Activated naive CD4-positive, alpha-beta T cell treated with anti-CD3 and anti-CD28 coated beads for 36 hours (primary cell): ENCODE data around the gene FAM209B. TPM values are rescaled to one million over a fixed set of nuclear protein-coding genes. Genes with fewer than 3 reads are reported as not detected.
"Not testable (repeated sequence)": the region's sequence is repeated elsewhere in the genome, so short reads cannot be mapped to it uniquely, and the experiment has no call there.

Experiments
- CTCF ChIA-PET: fragments of 350-600 bp; sonication (Branson Sonifier 250); formaldehyde crosslinking; loops from one replicate; lab custom pipeline; 2021; ENCODE audit warnings: antibody characterized with exemption; lab: Charles Lee
- DNase-seq: peaks from one replicate; pipeline ENCODE4 v3.0.0-alpha.2; 2020
- H3K27ac Mint-ChIP-seq: one replicate; pipeline ENCODE4 v1.8.0; 2021; ENCODE audit warnings: mild to moderate bottlenecking, mixed read lengths
- H3K27me3 Mint-ChIP-seq: one replicate; pipeline ENCODE4 v1.8.0; 2021; ENCODE audit warnings: low read depth, mixed read lengths
- H3K36me3 Mint-ChIP-seq: one replicate; pipeline ENCODE4 v1.8.0; 2021; ENCODE audit warnings: low read depth, mixed read lengths
- H3K4me1 Mint-ChIP-seq: one replicate; pipeline ENCODE4 v1.8.0; 2021; ENCODE audit warnings: low read depth, mixed read lengths
- H3K4me3 Mint-ChIP-seq: one replicate; pipeline ENCODE4 v1.8.0; 2021; ENCODE audit warnings: mild to moderate bottlenecking, moderate library complexity, mixed read lengths
- H3K9me3 Mint-ChIP-seq: one replicate; pipeline ENCODE4 v1.8.0; 2021; ENCODE audit warnings: mixed read lengths
- intact Hi-C: fragments of 100-400 bp; cut with micrococcal nuclease; formaldehyde crosslinking; loops from one replicate; pipeline ENCODE4 v1.15.1; 2023
- total RNA-seq, 2 experiments: library from RNA; stranded (reverse); gene quantifications; one replicate each; pipeline ENCODE4 v1.2.3, GENCODE V29; 2021

Gene FAM209B
- total RNA-seq, 2 experiments from 2014 or later: 0.64 to 0.95 TPM

DNA sequence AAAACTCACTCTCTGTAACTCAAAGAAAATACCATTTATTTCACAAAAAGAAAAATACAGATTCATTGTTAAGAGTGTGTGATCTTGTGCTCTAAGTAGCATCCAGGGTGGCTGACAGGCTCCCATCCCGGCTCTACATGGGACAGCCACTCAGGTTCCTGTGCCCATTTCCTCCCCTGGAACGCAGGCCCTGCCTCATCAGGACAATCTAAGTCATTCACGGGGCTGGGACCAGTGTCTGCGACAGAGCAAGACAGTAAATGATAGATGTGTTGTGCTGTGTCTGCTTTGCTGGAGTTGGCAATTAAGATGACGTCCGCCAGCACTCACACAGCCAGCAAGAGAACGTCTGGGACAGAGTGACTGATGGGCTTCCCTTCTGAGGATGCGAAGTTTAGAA is 15.4 kb upstream of the FAM209B start:
- Mint-ChIP-seq H3K27me3 (no peaks in the 10 kb centered on the region), H3K36me3 (peaks cover 61% of the 10 kb centered on the region), H3K4me1 (peaks cover 5% of the 10 kb centered on the region), H3K4me3 (no peak overlapping the region), H3K27ac (no peak overlapping the region), H3K9me3 (peaks cover 22% of the 10 kb centered on the region)
- CTCF ChIA-PET: no interaction called here
- intact Hi-C loops: no loop called here
- DNase-seq: no peak

DNA sequence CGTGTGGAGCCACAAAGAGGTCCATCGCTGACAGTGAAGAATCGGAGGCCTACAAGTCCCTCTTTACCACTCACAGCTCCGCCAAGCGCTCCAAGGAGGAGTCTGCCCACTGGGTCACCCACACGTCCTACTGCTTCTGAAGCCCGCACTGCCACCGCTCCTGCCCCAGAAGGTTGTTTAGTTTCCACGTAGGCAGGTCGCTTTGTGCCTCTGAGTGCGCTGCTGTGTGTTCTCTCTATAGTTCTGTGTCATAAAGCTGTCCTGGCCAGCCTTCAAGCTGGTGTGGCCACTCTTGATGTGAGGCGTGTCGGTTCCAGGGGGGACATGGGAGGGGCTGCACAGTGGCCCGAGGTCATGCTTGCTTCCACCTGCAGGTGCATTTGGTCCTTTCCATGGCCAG is 14.9 kb upstream of the FAM209B start:
- no peak for DNase-seq
- Mint-ChIP-seq H3K27me3 (no peaks in the 10 kb centered on the region), H3K36me3 (peaks cover 61% of the 10 kb centered on the region), H3K9me3 (peaks cover 22% of the 10 kb centered on the region), H3K4me3 (no peak overlapping the region), H3K27ac (no peak overlapping the region), H3K4me1 (peaks cover 10% of the 10 kb centered on the region)
- CTCF ChIA-PET: interaction anchor here (0.9 kb wide), 1 partner anchor 13 kb away, joined by 7 read pairs; no protein-coding TSS in a partner anchor
- intact Hi-C loops: no loop called here

DNA sequence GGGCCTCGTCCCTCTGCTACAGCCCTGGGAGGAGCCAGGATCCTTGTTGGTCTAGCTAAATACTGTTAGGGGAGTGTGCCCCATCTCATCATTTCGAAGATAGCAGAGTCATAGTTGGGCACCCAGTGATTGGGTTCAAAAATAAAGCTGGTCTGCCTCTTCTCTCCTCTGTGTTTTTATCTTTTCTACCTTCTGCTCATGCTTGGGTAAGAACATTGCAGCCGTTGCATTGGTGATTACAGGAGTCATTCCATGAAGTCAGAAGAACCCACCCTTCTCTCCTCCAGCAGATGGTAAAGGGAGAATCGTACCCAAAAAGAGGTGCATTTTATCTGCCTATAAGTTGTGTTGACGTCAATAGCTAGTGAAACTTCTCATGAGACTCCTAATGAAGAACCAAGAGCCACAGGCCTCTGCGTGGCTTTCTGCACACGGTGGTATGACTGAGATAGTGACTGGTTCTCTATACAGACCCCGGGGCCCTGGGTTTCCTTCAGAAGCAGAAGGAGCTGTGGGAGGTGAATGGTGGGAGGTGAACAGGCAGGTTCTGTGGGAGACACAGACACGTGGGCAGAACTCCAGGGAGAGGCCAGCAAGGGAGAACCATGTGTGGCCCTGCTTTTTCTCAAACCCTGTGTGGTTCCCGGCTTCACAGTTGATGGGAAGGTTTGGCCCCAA is 14.2 kb upstream of the FAM209B start:
- DNase-seq: no peak
- peaks cover 13% of the 10 kb centered on the region for H3K4me1 Mint-ChIP-seq
- CTCF ChIA-PET: interaction anchor here (0.9 kb wide), 1 partner anchor 12 kb away, joined by 7 read pairs; no protein-coding TSS in a partner anchor
- H3K4me3 Mint-ChIP-seq: no peak overlapping the region
- H3K27ac Mint-ChIP-seq: no peak overlapping the region
- intact Hi-C loops: no loop called here
- H3K27me3 Mint-ChIP-seq: no peaks in the 10 kb centered on the region
- H3K36me3 Mint-ChIP-seq: peaks cover 61% of the 10 kb centered on the region
- H3K9me3 Mint-ChIP-seq: peaks cover 22% of the 10 kb centered on the region

DNA sequence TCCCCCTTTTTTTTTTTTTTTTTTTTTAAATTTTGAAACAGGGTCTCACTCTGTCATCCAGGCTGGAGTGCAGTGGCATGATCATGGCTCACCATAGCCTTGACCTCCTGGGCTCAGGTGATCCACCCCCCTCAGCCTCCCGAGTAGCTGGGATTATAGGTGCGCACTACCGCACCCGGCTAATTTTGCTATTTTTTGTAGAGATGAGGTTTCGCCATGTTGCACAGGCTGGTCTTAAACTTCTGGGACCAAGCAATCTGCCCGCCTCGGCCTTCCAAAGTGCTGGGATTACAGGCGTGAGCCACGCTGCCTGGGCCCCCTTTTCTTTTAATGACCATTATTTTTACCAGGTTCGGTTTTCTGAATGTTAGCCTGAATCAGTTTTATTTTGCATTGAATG is 13.5 kb upstream of the FAM209B start:
- H3K4me1 Mint-ChIP-seq: peaks cover 13% of the 10 kb centered on the region
- no peak for DNase-seq
- H3K4me3 Mint-ChIP-seq: no peak overlapping the region
- CTCF ChIA-PET: interaction anchor here (0.5 kb wide), 1 partner anchor 177 kb away, joined by 3 read pairs; no protein-coding TSS in a partner anchor
- H3K27ac Mint-ChIP-seq: no peak overlapping the region
- no peaks in the 10 kb centered on the region for H3K27me3 Mint-ChIP-seq
- intact Hi-C loops: no loop called here
- H3K9me3 Mint-ChIP-seq: peaks cover 22% of the 10 kb centered on the region
- peaks cover 61% of the 10 kb centered on the region for H3K36me3 Mint-ChIP-seq

DNA sequence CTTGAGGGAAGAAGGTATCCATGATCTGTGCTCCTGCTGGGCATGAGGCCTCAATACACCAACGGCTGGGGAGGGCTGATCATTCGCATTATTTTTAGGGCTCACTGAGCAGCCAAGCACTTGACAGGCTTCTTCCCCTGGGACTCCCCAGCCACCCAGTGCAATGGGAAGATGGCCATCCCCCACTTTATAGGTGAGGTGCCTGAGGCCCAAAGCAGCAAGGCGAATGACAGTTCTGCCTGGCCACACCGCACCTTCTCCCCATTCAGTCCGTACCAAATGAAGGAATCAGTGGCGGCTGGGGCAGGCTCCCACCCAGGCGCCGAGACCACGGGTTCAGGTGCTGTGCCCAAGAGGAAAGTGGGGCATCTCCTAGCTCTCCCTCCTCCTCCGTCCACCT is 12.9 kb upstream of the FAM209B start:
- peaks cover 59% of the 10 kb centered on the region for H3K36me3 Mint-ChIP-seq
- DNase-seq: no peak
- no peak overlapping the region for H3K4me3 Mint-ChIP-seq
- intact Hi-C loops: no loop called here
- peaks cover 13% of the 10 kb centered on the region for H3K4me1 Mint-ChIP-seq
- H3K9me3 Mint-ChIP-seq: peaks cover 22% of the 10 kb centered on the region
- H3K27me3 Mint-ChIP-seq: no peaks in the 10 kb centered on the region
- no peak overlapping the region for H3K27ac Mint-ChIP-seq
- CTCF ChIA-PET: no interaction called here

DNA sequence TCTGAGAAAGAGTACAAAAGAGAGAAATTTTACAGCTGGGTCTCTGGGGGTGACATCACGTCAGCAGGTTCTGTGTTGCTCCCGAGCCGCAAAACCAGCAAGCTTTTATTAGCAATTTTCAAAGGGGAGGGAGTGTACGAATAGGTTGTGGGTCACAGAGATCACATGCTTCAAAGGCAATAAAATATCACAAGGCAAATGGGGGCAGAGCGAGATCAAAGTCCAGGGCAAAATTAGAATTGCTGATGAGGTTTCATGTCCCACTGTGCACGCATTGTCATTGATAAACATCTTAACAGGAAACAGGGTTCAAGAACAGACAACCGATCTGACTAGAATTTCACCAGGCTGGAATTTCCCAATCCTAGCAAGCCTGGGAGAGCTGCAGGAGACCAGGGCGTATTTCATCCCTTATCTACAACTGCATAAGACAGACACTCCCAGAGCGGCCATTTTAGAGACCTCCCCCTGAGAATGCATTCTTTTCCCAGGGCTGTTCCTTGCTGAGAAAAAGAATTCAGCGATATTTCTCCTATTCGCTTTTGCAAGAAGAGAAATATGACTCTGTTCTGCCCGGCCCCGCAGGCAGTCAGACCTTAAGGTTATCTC is 12.2 kb upstream of the FAM209B start:
- intact Hi-C loops: not testable (repeated sequence)
- peaks cover 54% of the 10 kb centered on the region for H3K36me3 Mint-ChIP-seq

DNA sequence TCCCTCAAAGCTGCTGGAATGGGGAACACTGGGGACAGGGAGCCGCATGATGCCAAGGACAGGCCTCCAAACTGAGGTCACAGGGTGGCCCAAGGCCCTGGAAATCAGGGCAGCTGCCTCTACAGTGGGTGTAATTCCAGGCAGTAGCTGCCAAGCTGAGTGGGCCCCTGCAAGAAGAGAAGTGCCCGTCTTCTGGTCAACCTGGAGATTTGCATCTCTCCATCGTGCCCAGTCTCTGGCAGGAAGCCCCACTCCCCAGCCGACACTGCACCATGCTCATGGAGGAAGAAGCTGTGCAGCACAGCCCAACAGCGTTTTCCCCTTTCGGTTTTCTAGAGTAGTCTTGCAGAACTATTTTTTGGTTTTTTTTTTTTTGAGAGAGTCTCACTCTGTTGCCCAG is 10.7 kb upstream of the FAM209B start:
- Mint-ChIP-seq H3K9me3 (peaks cover 22% of the 10 kb centered on the region), H3K4me3 (no peak overlapping the region), H3K27ac (no peak overlapping the region), H3K36me3 (peaks cover 44% of the 10 kb centered on the region), H3K4me1 (peaks cover 13% of the 10 kb centered on the region), H3K27me3 (no peaks in the 10 kb centered on the region)
- DNase-seq: no peak
- intact Hi-C loops: no loop called here
- CTCF ChIA-PET: no interaction called here

More for the DNA sequence above, 12.2 kb upstream of the FAM209B start:
- H3K27ac Mint-ChIP-seq, CTCF ChIA-PET, DNase-seq, H3K4me3 Mint-ChIP-seq, H3K27me3 Mint-ChIP-seq: not testable (repeated sequence)
- Mint-ChIP-seq H3K9me3 (peaks cover 22% of the 10 kb centered on the region), H3K4me1 (peaks cover 13% of the 10 kb centered on the region)

DNA sequence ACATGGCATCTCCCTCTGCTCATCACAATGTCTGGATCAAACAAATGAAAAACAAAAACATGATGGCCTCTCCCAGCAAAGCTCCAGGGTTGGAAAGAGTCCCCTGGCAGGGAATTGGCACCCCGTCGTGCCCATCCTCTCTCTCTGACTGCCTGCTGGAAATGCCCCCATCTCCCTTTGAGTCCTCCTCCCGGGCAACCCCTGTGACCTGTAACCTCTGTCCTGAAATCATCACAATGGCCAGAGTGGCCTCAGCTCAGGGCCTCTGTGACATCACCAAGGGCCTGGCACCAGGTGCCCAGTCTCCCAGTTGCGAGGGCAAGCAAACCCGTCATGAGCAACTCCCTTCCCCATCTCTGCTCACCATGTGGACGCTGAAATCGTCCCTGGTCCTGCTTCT is 8.6 kb upstream of the FAM209B start, which contains the start of gene FAM209A:
TSS of gene FAM209A (plus strand) at position 301 of the 400 bp plus-strand sequence. CDS start at position 366, 65 bp downstream.
- intact Hi-C loops, H3K27ac Mint-ChIP-seq, DNase-seq, H3K4me3 Mint-ChIP-seq, H3K27me3 Mint-ChIP-seq: not testable (repeated sequence)
- Mint-ChIP-seq H3K36me3 (peaks cover 23% of the 10 kb centered on the region), H3K9me3 (peaks cover 12% of the 10 kb centered on the region), H3K4me1 (peaks cover 13% of the 10 kb centered on the region)
- CTCF ChIA-PET: interaction anchor here (1.1 kb wide), 1 partner anchor 26 kb away, joined by 4 read pairs; no protein-coding TSS in a partner anchor

DNA sequence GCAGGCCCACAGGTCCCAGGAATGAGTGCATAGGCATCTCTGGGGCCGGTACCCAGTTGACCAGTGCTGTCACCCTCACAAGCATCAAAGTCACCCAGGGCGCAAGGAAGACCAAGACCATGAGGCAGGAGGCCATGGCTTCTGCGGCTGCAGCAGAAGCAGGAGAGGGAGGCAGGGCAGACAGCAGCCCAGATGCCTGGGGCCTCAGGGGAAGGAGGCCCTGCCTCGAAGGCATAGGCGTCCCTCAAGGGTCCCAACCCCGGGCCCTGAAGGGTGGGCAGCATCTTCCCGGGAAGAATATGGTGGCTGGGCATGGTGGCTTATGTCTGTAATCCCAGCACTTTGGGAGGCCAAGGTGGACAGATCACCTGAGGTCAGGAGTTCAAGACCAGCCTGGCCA is 5.5 kb upstream of the FAM209B start:
- DNase-seq: no peak
- no peaks in the 10 kb centered on the region for H3K27me3 Mint-ChIP-seq
- H3K4me1 Mint-ChIP-seq: peaks cover 8% of the 10 kb centered on the region
- H3K27ac Mint-ChIP-seq: no peak overlapping the region
- H3K4me3 Mint-ChIP-seq: no peak overlapping the region
- H3K9me3 Mint-ChIP-seq: no peaks in the 10 kb centered on the region
- CTCF ChIA-PET: no interaction called here
- intact Hi-C loops: no loop called here
- H3K36me3 Mint-ChIP-seq: no peaks in the 10 kb centered on the region

DNA sequence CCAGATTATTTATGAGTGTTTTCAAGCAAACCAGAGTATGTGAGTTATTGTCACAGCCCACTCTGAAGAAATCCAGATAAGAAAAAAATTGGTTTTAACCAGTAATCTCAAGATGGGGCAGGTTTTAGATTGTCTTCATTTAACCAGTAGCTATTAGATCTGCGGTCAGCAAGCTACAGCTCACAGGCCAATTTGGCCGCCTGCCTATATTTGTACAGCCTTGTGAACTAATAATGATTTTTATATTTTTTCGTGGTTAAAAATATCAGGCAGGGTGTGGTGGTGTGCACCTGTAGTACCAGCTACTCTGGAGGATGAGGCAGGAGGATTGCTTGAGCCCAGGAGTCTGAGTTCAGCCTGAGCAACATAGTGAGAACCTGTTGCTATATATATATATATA is 5.0 kb downstream of the FAM209B start:
- no peak overlapping the region for H3K4me3 Mint-ChIP-seq
- no peak overlapping the region for H3K27ac Mint-ChIP-seq
- H3K4me1 Mint-ChIP-seq: no peaks in the 10 kb centered on the region
- no peak for DNase-seq
- no peaks in the 10 kb centered on the region for H3K27me3 Mint-ChIP-seq
- H3K9me3 Mint-ChIP-seq: no peaks in the 10 kb centered on the region
- CTCF ChIA-PET: interaction anchor here (1.6 kb wide), 1 partner anchor 12 kb away, joined by 6 read pairs; no protein-coding TSS in a partner anchor
- H3K36me3 Mint-ChIP-seq: peaks cover 1% of the 10 kb centered on the region
- intact Hi-C loops: no loop called here

DNA sequence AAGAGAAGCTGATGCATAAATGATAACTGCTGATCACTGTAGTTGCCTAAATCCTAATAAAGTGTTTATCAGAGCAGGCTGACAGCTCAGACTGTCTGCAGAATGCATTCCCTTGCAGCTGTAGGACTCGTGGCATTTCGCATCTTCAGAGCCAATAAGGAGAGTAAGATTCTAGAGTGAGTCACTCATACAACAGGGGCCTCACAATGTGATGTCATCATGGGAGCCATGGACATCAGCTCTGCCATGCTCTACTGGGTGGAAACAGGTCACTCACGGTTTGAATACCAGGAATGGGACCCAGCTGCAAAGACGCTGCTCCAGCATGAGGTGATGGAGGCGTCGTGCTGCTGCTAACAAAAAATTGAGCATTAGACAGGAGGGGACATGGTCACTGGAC is 7.4 kb downstream of the FAM209B start:
- peaks cover 1% of the 10 kb centered on the region for H3K36me3 Mint-ChIP-seq
- CTCF ChIA-PET: interaction anchor here (0.9 to 2.0 kb wide), 2 partner anchors 10 to 792 kb away, joined by 3 to 7 read pairs; no protein-coding TSS in a partner anchor
- intact Hi-C loops: no loop called here

DNA sequence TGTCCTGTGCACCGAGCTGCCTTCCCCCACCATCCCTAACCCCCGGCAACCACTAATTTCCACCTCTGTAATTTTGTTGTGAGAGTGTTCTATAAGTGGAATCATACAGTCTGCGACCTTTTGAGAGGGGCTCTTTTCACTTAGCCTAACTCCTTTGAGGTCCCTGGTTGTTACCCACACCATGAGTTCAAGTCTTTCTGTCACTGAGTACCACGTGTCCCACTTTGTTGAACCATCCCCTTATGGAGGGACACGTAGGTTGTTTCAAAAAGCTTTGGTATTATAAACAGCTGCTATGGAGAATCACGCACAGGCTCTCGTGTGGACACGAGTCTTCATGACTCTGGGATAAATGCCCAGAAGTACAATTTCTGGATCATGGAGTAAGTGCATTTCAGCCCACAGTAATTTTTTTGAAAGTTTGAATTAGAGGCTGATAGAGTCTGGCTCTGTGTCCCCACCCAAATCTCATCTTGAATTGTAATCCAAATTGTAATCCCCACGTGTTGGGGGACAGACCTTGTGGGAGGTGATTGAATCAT is 9.5 kb downstream of the FAM209B start:
- H3K36me3 Mint-ChIP-seq: no peaks in the 10 kb centered on the region
- no peaks in the 10 kb centered on the region for H3K27me3 Mint-ChIP-seq
- CTCF ChIA-PET: interaction anchor here (1.0 kb wide), 1 partner anchor 8 kb away, joined by 3 read pairs; no protein-coding TSS in a partner anchor
- intact Hi-C loops: no loop called here
- no peaks in the 10 kb centered on the region for H3K9me3 Mint-ChIP-seq
- no peak overlapping the region for H3K27ac Mint-ChIP-seq
- no peak overlapping the region for H3K4me3 Mint-ChIP-seq
- no peak for DNase-seq
- no peaks in the 10 kb centered on the region for H3K4me1 Mint-ChIP-seq

More for the DNA sequence above, 7.4 kb downstream of the FAM209B start:
- Mint-ChIP-seq H3K27me3 (no peaks in the 10 kb centered on the region), H3K9me3 (no peaks in the 10 kb centered on the region), H3K4me1 (no peaks in the 10 kb centered on the region), H3K4me3 (no peak overlapping the region), H3K27ac (no peak overlapping the region)
- no peak for DNase-seq
